Colonic mucosa (tissue), 4 donors: ENCODE results near the gene BRINP1. TPM values are rescaled to one million over a fixed set of nuclear protein-coding genes. Genes with fewer than 3 reads are reported as not detected.

Experiments
- DNase-seq: peaks from one replicate; pipeline ENCODE4 v3.0.0-alpha.2; 2020
- H3K27ac ChIP-seq: fragments of 200-600 bp; one replicate; pipeline ENCODE4 v1.8.0; 2021
- H3K27me3 ChIP-seq: fragments of 200-600 bp; one replicate; pipeline ENCODE4 v1.8.0; 2021
- H3K36me3 ChIP-seq: fragments of 200-600 bp; one replicate; pipeline ENCODE4 v1.8.0; 2021
- H3K4me1 ChIP-seq: fragments of 200-600 bp; one replicate; pipeline ENCODE4 v1.8.0; 2021; ENCODE audit warnings: mild to moderate bottlenecking
- H3K4me3 ChIP-seq: fragments of 200-600 bp; one replicate; pipeline ENCODE4 v1.8.0; 2021
- H3K9ac ChIP-seq, 2 donors: one replicate each; pipeline ENCODE4 v1.7.0; 2013; ENCODE audit warnings: control low read depth in 2 of 2, low read depth in 2 of 2, low read length in 2 of 2
- H3K9me3 ChIP-seq: fragments of 200-600 bp; one replicate; pipeline ENCODE4 v1.8.0; 2021
- CTCF ChIP-seq: fragments of 200-600 bp; IDR thresholded peaks from one replicate; pipeline ENCODE4 v1.8.0; 2022; ENCODE audit warnings: antibody characterized with exemption, mild to moderate bottlenecking
- intact Hi-C: fragments of 100-400 bp; cut with DNase I; formaldehyde crosslinking; loops from one replicate; pipeline ENCODE4 v1.14.1; 2022
- total RNA-seq, 2 donors: library from RNA; stranded (reverse); fragmentation: NEBNext Ultra II Directional in 1 of 2; extraction: Animal tissue kit (Norgen Biotek cat#: 25700) in 1 of 2; gene quantifications; one replicate each; pipeline ENCODE4 v1.2.1, GENCODE V29; 2021
- donor health status: healthy.
- donor health status: DM: no; HTN: no; CAD: no.
- donor health status: DM: no; HTN: no; CAD: no.

BRINP1 gene
- total RNA-seq, 2 donors from 2014 or later: 0.10 to 0.13 TPM

- no peak for TF ChIP-seq CTCF
- Histone ChIP-seq H3K9ac (no peak overlapping the region), H3K4me3 (no peak overlapping the region), H3K4me1 (no peaks in the 10 kb centered on the region), H3K9me3 (no peaks in the 10 kb centered on the region), H3K36me3 (no peaks in the 10 kb centered on the region), H3K27me3 (no peaks in the 10 kb centered on the region), H3K27ac (no peak overlapping the region)
- intact Hi-C loops: no loop called here
- DNase-seq: no peak
These were observed 247.3 kb downstream of the BRINP1 start for GRCh38 chr9:119121899-119122298.

GRCh38 chr9:119117409-119117808 is 251.8 kb downstream of the BRINP1 start:
- no peaks in the 10 kb centered on the region for H3K27me3 ChIP-seq
- no peaks in the 10 kb centered on the region for H3K9me3 ChIP-seq
- no peak overlapping the region for H3K4me3 ChIP-seq
- no peaks in the 10 kb centered on the region for H3K4me1 ChIP-seq
- DNase-seq: no peak
- intact Hi-C loops: no loop called here
- no peak for TF ChIP-seq CTCF
- no peak overlapping the region for H3K27ac ChIP-seq
- no peak overlapping the region for H3K9ac ChIP-seq
- no peaks in the 10 kb centered on the region for H3K36me3 ChIP-seq
